Amygdala (tissue), 56 donors: ENCODE data around the gene CDX4.
"Not testable (repeated sequence)": the region's sequence is repeated elsewhere in the genome, so short reads cannot be mapped to it uniquely, and the experiment has no call there.

Experiments used
- DNase-seq, 56 donors: peaks; one replicate each; lab custom pipeline; 2025; lab: John Stamatoyannopoulos, UW

The CDX4 gene, protein sequence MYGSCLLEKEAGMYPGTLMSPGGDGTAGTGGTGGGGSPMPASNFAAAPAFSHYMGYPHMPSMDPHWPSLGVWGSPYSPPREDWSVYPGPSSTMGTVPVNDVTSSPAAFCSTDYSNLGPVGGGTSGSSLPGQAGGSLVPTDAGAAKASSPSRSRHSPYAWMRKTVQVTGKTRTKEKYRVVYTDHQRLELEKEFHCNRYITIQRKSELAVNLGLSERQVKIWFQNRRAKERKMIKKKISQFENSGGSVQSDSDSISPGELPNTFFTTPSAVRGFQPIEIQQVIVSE

GRCh38 chrX:73446831-73447230 is at the start of gene CDX4:
Gene CDX4 (plus strand): TSS chrX:73447053. CDS start chrX:73447254, 201 bp downstream.
- no peak for DNase-seq

DNA sequence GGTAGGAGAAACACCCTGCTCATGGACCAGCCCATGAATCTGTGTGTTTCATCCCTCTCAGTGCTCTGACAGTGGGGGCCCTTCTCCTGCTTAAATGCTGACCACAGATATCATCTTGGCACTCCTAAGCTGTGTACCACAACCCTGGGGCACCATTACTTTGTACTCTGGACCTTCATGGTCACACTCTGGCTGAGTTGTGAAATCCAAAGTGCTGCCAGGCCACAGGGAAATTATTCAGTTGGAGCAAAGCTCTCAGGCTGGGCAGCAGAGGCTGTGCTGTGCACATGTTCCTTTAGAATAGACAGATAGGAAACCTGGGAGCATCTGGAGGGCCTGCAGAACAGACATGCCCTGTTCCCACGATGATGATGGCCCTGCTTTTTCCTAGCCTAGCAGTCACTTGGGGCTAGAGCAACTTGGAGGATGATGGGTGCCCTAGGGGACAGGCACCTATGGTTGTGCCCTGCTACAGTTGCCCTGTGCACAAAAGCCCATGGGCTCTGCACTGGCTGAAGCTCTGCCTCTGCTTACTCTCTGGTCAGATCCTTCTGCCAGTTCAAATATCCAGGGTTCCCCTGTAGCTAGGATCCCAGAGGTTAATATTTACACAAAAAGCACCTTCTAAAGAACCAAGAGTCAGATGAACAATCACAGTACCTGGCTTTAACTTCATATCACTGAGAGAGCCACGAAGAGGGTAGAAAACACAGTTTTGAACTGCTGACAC is 48.5 kb upstream of the CDX4 start:
- DNase-seq = no peak

GRCh38 chrX:73400136-73400748 is 46.6 kb upstream of the CDX4 start:
- no peak for DNase-seq

- DNase-seq = no peak
Observed at GRCh38 chrX:73401591-73402266, 45.1 kb upstream of the CDX4 start.

DNA sequence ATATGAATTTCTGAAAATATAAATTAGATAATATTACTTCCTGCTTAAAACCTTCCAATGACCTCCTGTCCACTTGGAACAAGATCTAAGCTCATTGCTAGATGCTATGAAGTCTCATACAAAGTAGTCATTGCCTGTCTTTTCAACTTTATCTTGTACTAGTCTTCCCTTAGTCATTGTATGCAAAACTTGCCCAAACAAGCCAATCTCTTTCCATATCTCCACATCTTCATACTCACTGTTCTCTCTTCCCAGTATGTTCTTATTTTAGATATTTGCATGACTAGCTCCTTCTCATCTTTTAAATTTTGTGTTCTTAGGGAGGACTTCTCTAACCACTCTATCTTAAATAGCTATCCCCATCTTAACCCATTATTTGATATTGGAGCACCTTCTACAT is 33.9 kb upstream of the CDX4 start:
- DNase-seq = no peak

GRCh38 chrX:73447311-73447794 is 500 bp downstream of the CDX4 start:
- DNase-seq = no peak

- DNase-seq = no peak
Observed at GRCh38 chrX:73448379-73448778, 1.5 kb downstream of the CDX4 start.

GRCh38 chrX:73455171-73455570 is 8.3 kb downstream of the CDX4 start:
- no peak for DNase-seq

GRCh38 chrX:73457306-73457705 is 10.5 kb downstream of the CDX4 start:
- DNase-seq = no peak

- DNase-seq = no peak
Observed at GRCh38 chrX:73468376-73468775, 21.5 kb downstream of the CDX4 start.

- no peak for DNase-seq
Observed at GRCh38 chrX:73478961-73479360, 32.1 kb downstream of the CDX4 start.

DNA sequence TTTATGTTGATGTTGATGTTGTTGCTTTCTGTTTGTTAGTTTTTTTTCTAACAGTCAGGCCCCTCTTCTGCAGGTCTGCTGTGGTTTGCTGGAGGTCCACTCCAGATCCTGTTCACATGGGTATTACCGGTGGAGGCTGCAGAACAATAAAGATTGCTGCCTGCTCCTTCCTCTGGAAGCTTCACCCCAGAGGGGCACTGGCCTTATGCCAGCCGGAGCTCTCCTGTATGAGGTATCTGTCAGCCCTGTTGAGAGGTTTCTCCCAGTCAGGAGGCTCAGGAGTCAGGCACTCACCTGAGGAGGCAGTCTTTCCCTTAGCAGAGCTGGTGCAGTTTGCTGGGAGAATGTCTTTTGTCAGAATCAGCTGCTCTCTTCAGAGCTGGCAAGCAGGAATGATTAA is 34.7 kb downstream of the CDX4 start:
- DNase-seq = no peak

GRCh38 chrX:73490661-73491060 is 43.8 kb downstream of the CDX4 start:
- no peak for DNase-seq

DNA sequence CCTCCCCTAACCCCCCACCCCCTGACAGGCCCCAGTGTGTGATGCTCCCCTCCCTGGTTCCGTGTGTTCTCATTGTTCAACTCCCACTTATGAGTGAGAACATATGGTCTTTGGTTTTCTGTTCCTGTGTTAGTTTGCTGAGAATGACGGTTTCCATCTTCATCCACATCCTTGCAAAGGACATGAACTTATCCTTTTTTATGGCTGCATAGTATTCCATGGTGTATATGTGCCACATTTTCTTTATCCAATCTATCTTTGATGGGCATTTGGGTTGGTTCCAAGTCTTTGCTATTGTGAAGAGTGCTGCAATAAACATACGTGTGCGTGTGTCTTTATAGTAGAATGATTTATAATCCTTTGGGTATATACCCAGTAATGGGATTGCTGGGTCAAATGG is 45.3 kb downstream of the CDX4 start:
- not testable (repeated sequence) for DNase-seq
